Stimulated activated naive CD8-positive, alpha-beta T cell treated with anti-CD3 and anti-CD28 coated beads, Interleukin-15, Interleukin-2, amounts not matched to agents 100 U/mL and 50 U/mL, for 24 hours (primary cell): ENCODE results near the gene PANX1.
A peak's percentile ranks its signal among the peaks of the same experiment; 100 is the strongest.

Experiments
- ATAC-seq: fragments of 150-1000 bp; cut with Tn5 transposase; one replicate; pipeline ENCODE4 v1.10.0; 2021
- DNase-seq: peaks from one replicate; pipeline ENCODE4 v3.0.0; 2021

PANX1 gene

GRCh38 chr11:94129512-94130297 lies 1.1 kb downstream of the PANX1 start:
- DNase-seq: no peak
- ATAC-seq: no peak

DNA sequence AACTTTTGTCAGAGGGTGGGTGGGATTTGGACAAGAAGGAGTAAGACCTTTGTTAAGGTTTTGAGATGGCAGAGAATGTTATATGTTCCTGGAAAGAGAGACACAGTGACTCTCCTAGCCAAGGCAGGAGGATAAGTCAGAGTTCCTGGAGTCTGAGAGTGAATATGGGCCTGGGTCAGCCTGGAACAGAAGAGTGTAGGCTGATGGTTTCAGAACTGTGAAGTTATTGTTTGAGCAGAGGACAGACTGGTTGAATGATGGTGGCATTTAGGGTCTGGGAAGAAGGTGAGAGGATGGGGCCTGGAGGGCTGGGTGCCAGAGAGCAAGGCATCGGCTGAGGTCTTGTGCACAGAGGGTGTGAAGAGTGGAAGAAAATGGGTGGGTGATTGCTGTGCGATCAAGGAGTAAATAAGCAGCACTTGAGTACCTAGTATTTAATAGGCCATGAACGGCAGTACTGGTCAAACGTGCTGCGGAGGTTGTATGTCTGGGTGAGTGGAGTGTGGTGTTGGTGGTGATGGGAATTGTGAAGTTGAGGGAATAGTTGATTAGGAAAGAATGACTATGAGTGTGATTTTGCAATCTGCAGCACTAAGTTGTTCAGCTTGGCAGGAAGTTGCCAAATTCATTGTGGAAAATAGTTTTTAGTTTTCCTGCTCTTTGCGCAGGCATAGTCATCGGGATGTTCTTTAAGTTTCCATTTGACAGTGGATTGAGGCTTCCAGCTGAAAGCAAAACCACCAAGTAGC lies 1.8 kb downstream of the PANX1 start:
- ATAC-seq (no peak), DNase-seq (no peak)

DNA sequence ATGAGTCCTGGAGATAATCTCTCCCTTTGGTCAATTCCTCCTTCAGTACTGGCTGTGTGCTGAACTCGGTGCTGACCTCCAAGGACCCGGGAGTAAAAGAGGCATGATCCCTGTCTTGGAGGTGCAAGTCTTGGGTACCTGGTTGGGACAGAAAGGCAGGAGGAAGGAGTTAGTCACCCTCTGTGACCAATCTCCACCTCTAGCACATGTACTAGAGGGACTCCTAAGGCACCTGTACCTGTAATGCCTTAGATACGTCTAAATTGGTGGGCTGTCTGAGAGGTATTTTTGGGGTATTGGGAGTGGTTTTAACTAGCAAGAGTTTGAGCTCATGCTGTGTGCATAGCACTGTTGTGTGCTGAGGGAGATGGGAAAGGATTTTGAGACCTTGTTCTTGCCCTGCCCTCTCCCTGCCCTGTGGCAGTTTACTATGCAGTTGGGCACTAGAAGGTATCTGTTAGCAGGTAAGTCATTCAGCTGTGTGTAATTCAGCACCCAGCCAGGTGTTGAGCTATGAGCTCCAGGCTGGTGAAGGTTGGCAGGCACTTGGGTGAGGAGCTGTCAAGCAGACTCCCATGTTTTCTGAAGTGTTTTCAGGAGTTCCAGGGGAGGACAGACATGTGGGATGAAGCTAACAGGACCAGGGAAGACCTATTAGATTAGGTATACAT lies 2.5 kb downstream of the PANX1 start:
- ATAC-seq: no peak
- no peak for DNase-seq

DNA sequence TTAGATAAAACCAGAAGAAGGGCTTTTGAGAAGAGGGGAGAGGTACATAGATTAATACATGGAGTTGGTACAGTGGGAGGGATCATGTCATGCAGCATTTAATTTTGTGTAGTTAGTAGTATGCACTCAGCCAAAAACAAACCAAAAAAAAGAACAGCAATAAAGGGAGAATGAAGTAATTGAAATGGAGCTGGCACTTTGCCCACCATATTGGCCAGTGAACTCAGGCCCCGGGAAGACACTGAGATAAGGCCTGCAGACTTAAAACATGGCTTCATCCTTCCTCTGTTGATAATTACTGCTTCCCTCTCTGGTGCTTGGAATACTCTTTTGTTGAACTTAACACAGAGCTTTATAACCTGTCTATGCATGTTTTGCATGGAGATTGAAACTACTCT lies 3.1 kb downstream of the PANX1 start:
- no peak for ATAC-seq
- DNase-seq: no peak

GRCh38 chr11:94132152-94132558 lies 3.5 kb downstream of the PANX1 start:
- DNase-seq (no peak), ATAC-seq (no peak)

DNA sequence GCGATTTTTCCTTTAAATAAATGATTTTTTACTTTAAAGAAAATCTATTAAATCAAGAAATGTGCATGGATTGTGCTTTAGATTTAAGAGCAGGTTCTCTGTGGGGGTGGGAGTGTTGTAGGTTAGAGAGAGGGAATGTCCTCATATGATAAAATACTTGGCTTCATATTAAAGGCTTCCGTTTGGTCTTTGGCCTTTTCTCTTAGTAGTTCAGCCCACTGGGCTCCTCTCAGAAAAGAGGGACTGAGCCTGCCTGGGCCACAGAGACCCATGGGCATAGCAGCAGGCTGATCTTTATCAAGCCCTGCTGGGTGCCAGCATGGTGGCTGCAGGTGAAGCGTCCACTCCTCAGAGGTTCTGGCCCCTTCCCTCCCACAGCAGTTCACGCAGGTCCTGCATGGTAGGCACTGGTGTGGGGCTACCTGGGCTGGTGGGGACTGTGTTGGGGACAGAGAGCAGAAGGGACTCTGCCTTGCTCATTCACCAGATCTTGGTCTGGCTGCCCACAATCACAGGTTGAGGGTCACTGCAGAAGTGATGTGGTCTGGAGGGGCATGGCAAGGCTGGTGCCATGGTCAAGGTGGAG lies 4.3 kb downstream of the PANX1 start:
- ATAC-seq: no peak
- DNase-seq: no peak

DNA sequence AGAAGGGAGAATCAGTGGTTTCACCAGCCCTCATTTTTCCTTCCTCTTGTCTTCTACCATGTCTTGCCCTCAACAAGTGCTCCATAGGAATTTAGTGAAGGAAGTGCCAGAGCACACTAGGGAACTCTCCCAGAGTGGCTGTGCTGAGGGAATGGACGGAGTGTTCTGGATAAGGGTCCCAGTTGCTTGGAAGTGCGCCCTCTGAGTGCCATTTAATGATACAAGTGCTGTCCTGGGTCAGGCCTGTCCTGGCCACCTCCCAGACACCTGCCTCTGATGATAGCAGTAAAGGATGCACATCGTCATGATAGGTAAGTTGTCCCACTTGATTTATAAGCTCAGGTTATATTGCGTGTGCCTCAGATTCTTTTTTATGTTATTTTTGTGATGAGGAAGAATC lies 5.1 kb downstream of the PANX1 start:
- ATAC-seq (no peak), DNase-seq (no peak)

GRCh38 chr11:94134651-94135512 lies 6.2 kb downstream of the PANX1 start:
- DNase-seq (peak; percentile 58), ATAC-seq (peak; percentile 90)

- DNase-seq: no peak
Observed at GRCh38 chr11:94139416-94139815, 10.8 kb downstream of the PANX1 start.

GRCh38 chr11:94140154-94140655 lies 11.6 kb downstream of the PANX1 start:
- no peak for ATAC-seq
- no peak for DNase-seq

More at GRCh38 chr11:94139416-94139815, 10.8 kb downstream of the PANX1 start:
- no peak for ATAC-seq

DNA sequence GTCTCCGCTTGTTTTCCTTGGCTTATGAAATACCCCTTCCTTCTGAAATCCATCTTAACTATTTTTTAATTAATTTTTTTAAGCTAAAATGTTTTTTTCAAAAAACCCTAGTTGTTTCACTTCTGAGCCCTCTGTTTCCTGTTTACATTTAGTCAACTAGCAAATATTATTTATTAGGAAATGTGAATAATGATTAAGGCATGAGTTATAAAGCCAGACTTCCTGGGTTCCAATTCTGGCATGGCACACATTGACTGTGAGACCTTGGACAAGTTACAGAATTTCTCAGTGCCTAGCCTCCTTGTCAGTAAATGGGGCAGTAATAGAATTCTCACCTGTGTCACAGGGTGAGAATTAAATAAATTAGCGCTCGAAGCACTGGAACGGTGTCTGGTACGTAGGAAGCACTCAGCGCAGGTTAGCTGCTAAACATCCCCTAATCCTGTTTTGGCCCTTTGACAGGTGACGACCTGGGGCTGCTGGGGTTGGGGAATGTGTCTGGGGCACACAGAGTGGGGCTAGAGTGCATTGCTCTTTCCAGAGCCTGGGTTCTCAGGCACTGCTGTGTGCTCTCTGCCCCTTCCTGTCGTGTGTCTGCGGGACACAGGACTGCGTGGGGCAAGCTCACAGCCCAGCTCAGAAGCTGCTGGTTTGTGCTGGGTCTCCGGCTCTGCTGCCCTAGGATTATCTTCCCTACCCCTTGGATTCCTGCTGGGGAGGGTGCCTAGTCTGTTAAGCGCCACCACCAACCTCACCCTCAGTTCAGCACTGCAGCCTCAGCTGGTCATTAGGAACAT lies 13.1 kb downstream of the PANX1 start:
- ATAC-seq (no peak), DNase-seq (no peak)

- ATAC-seq (no peak), DNase-seq (no peak)
Observed at GRCh38 chr11:94142308-94143281, 14.0 kb downstream of the PANX1 start.

DNA sequence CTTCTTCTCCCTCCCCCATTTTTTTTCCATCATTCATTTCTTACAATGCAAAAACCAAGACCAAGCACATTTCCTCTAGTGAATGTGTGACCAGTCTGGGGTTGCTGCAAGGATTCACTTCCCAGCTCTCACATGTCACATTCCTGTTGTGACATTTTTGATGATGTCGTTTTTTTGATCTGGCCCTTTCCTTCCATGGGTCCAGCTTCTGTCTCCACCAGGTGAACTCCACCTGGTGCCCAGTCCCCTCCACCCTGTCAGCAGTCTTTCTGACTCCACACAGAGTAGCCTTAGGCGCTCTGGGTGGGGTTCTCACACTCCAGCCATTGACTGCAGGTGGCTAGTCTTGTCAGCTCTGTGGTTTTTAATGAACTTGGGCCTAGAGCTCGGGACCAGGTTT lies 15.6 kb downstream of the PANX1 start:
- ATAC-seq: no peak
- no peak for DNase-seq

DNA sequence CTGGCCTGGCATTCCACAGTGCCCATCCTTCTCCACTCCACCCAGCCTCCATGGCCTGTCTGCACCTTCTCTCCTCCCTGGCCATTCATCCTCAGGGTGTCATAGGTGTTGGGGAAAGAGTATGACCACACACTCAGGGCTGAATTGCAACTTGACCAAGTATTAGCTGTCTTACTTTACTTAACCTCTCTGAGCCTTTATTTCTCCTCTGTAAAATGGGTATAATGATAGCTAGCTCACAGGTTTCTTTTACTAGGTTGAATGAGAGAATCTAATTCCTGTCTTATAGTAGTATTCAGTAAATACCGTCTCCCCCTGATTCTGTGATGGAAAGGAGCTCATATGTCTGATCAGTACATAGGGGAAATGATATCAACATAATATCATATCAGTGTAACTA lies 16.0 kb downstream of the PANX1 start:
- DNase-seq (no peak), ATAC-seq (no peak)

DNA sequence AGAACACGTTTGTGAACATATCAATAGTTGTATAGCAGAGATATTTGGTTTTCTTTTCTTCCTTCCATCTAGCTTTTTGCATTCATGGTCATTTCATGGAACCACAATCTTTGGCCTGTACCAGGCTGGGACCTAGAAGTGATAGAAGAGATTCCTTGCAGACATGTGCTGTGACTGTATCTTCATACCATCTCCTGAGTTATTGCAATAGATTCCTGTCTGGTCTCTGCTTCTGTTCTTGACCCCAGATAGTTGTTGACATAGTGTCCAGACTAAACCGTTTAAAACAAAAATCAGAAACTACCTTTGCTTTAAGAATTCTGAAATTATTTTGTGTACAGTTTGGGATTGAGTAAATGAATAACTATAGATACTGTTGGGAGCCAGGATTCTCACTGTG lies 16.8 kb downstream of the PANX1 start:
- no peak for ATAC-seq
- no peak for DNase-seq

- ATAC-seq: no peak
- DNase-seq: no peak
Observed at GRCh38 chr11:94145916-94146315, 17.3 kb downstream of the PANX1 start.

DNA sequence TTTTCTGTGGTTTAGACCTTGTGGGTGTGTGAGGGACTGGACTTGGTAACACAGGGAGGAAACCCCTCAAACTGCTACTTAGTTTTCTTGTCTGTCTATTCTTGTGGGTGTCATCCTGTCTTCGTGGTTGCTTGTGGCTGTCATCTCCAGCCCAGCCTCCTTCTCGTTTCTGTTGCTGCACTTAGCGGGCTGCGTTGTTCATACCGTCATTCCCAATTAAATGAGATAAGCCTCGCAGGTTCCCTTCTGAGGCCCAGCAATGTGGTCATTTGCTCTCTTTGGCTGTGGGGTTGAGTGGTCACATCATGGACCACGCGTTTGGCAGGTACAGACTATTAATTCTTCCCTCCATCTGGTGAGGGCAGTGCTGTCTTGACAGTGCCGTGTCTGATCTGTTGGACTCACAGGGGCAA lies 18.8 kb downstream of the PANX1 start:
- peak; percentile 83 for ATAC-seq

DNA sequence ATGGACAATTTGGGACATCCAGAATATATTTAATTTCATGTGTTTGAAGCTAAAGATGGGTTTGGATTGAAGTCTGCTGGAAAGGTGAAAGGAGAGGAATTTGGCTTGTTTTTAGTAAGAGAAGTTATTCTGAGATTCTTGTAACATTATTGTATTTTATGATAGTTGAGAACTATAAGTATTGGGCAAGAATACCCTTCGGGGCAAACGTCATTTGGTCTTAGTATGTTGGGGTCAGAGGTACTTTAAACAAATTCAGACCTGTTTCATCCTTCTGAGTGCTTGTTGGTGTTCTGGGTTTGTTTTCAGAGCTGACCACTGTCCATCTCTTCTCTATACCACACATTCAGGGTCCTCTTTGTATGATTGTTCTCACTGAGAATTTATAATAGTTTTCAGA lies 19.5 kb downstream of the PANX1 start:
- no peak for DNase-seq
- ATAC-seq: no peak

More for the DNA sequence above, 18.8 kb downstream of the PANX1 start:
- DNase-seq: peak; percentile 50

GRCh38 chr11:94149431-94150017 lies 20.9 kb downstream of the PANX1 start:
- no peak for ATAC-seq
- DNase-seq: no peak
